Suppressor macrophage treated with lipopolysaccharide for 1 hour (primary cell): ENCODE data around the gene TEX44.
A peak's percentile ranks its signal among the peaks of the same experiment; 100 is the strongest.
"Not testable (repeated sequence)": the region's sequence is repeated elsewhere in the genome, so short reads cannot be mapped to it uniquely, and the experiment has no call there.

Experiments
- DNase-seq, 3 donors: peaks; one replicate each; pipeline ENCODE4 v3.0.0-alpha.2; 2020 to 2022

TEX44 gene

GRCh38 chr2:231592636-231593145 lies at the start of gene TEX44:
Gene TEX44 (plus strand): TSS chr2:231592864. CDS start chr2:231592952, 88 bp downstream.
- no peak for DNase-seq

GRCh38 chr2:231545105-231545902 lies 47.4 kb upstream of the TEX44 start:
- DNase-seq, result peak; percentile 84 to 94 (median 93)

GRCh38 chr2:231546014-231546715 lies 46.5 kb upstream of the TEX44 start:
- peak; percentile 25 to 46 (median 33) for DNase-seq

GRCh38 chr2:231547315-231548110 lies 45.2 kb upstream of the TEX44 start:
- DNase-seq, result no peak

- no peak for DNase-seq
These were observed 43.9 kb upstream of the TEX44 start for GRCh38 chr2:231548752-231549151.

- DNase-seq, result no peak
These were observed 43.0 kb upstream of the TEX44 start for GRCh38 chr2:231549446-231550239.

GRCh38 chr2:231552752-231553151 lies 39.9 kb upstream of the TEX44 start:
- no peak for DNase-seq

GRCh38 chr2:231554327-231554726 lies 38.3 kb upstream of the TEX44 start:
- DNase-seq, result no peak

- peak; percentile 71 to 84 (median 83) for DNase-seq
These were observed 37.7 kb upstream of the TEX44 start for GRCh38 chr2:231554748-231555545.

GRCh38 chr2:231556496-231556895 lies 36.2 kb upstream of the TEX44 start:
- not testable (repeated sequence) for DNase-seq

- no peak for DNase-seq
These were observed 35.7 kb upstream of the TEX44 start for GRCh38 chr2:231556981-231557380.

- DNase-seq, result peak; percentile 87 to 93 (median 88)
These were observed 35.0 kb upstream of the TEX44 start for GRCh38 chr2:231557571-231558217.

GRCh38 chr2:231563378-231563961 lies 29.2 kb upstream of the TEX44 start:
- peak; percentile 80 to 84 (median 80) for DNase-seq

GRCh38 chr2:231565887-231566594 lies 26.6 kb upstream of the TEX44 start:
- no peak for DNase-seq

- DNase-seq, result no peak
These were observed 25.5 kb upstream of the TEX44 start for GRCh38 chr2:231567159-231567558.

GRCh38 chr2:231568098-231568784 lies 24.4 kb upstream of the TEX44 start:
- no peak for DNase-seq

- peak in 2 of 3 donors; percentile 29 to 33 for DNase-seq
These were observed 23.8 kb upstream of the TEX44 start for GRCh38 chr2:231568785-231569435.

GRCh38 chr2:231570915-231571314 lies 21.7 kb upstream of the TEX44 start:
- not testable (repeated sequence) for DNase-seq
